Endometrial microvascular endothelial cells (primary cell): ENCODE results near the gene ASXL2. TPM values are rescaled to one million over a fixed set of nuclear protein-coding genes. Genes with fewer than 3 reads are reported as not detected.

ENCODE experiments used
- in situ Hi-C: cut with HindIII; loops from 2 replicates; pipeline ENCODE4 v1.10.0; 2017; ENCODE audit warnings: low sequenced_read_pairs, low pct_unique_long_range_greater_than_20kb; ENCODE audit errors: inconsistent ontology term
- total RNA-seq: library from RNA; depleted of rRNA; stranded (reverse); fragments of >200 nt; gene quantifications from one replicate; pipeline ENCODE4 v1.2.3, GENCODE V29; 2015; ENCODE audit errors: inconsistent ontology term

The ASXL2 gene
- total RNA-seq, 1 donor from 2014 or later = 15.0 TPM

GRCh38 chr2:25758348-25758747 is 119.9 kb downstream of the ASXL2 start:
- in situ Hi-C loops = no loop called here

DNA sequence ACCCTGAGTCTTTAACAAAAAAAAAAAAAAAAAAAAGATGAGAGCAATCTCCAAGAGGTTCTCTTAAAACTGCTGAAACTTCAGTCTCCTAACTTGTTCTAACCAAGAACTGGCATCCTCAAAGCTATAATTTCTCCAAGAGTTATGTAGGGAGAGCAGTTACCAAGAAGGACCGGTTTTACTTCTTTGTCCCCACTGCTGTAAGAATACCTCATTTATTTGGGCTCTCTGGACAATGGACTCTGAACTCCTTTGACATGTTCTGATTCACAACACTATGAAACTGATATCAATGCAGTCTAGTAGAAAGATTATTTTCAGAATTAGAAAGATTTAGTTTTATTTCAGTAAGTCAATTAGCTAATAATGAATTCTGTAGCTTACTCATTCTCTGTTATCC is 120.4 kb downstream of the ASXL2 start:
- in situ Hi-C loops = no loop called here

GRCh38 chr2:25756536-25756935 is 121.8 kb downstream of the ASXL2 start:
- in situ Hi-C loops = no loop called here

GRCh38 chr2:25749676-25750075 is 128.6 kb downstream of the ASXL2 start:
- in situ Hi-C loops = no loop called here

DNA sequence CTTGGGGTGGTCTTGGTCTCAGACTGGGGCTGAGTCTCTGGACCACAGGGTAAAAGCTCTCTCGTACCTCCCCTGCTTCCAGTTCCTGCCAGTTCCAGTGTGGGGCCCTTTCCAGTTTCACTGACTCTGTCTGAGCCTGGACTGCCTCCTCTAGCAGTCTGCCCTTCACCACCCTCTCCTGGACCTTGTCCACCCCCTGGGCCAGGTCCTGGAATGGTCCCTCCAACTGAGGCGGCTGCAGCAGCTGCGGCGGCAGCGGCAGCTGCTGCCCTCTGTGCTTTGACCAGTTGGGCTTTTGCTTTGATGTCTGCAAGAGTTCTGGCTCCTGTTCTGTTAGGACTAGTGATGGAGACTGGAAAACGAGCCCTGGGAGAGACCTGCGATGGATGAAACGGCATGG is 134.2 kb downstream of the ASXL2 start:
- in situ Hi-C loops = no loop called here

- in situ Hi-C loops = no loop called here
Measured at GRCh38 chr2:25743132-25743830, 135.0 kb downstream of the ASXL2 start.

- in situ Hi-C loops = no loop called here
Measured at GRCh38 chr2:25742501-25742900, 135.8 kb downstream of the ASXL2 start.

- in situ Hi-C loops = no loop called here
Measured at GRCh38 chr2:25740810-25741381, 137.4 kb downstream of the ASXL2 start.

- in situ Hi-C loops = no loop called here
Measured at GRCh38 chr2:25738383-25739343, 139.6 kb downstream of the ASXL2 start.

DNA sequence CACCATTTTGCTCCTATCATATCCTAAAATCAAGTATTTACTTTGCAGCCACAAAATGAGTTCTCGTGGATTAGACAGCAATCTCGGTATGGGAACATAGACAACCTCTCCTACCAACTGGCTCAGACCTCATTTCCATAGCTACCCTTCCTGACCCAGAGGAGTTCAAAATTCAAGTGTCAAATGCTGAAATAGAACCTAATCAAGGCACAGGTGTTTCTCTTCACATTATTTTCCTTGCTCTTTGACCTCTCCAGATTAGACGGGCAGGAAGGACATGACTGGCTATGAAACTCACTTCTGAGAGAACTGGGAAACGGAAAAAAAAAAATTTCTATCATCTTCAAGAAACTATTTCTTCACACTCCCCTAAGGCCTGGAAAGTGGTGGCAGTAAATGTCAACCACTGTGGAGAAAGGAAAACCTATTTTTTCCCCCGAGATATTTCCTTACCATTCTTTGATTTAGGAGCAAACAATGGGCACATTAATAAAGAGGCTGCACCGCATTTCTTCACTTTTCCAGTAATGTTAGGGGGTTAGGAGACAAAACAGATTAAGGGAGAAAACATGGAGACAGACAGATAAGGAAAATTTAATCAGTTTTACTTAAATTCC is 141.3 kb downstream of the ASXL2 start:
- in situ Hi-C loops = no loop called here

DNA sequence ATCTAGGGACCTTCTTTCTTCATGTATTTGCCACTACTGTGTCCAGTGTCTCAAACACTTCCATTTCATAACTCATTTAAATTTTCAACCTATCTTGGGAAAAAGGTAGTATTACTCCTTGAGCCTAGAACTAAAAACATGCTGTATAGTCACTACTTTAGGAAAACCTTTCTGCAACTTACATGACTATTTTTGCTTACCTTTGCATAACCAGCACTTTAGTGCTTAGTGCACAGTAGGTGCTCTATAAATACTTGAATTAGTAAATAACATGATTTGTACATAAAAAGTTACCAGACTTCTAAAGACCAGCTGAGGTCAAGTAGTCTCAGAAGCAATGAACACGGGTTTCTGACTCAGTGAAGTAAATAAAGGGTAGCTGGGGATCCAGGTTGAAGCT is 142.5 kb downstream of the ASXL2 start:
- in situ Hi-C loops = no loop called here

DNA sequence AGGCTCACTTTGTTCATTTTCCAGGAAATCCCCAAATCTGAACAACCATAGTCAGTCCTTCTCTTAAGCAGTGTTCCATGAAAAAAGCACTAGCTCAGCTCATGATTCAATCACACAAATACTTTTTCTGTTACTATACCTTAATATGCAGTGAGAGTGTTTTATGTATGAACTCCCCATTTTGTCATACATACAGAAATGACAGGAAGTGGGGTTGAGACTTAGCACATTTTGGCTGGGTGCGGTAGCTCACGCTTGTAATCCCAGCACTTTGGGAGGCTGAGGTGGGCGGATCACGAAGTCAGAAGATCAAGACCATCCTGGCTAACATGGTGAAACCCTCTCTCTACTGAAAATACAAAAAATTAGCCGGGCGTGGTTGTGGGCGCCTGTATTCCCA is 149.7 kb downstream of the ASXL2 start:
- in situ Hi-C loops = no loop called here

DNA sequence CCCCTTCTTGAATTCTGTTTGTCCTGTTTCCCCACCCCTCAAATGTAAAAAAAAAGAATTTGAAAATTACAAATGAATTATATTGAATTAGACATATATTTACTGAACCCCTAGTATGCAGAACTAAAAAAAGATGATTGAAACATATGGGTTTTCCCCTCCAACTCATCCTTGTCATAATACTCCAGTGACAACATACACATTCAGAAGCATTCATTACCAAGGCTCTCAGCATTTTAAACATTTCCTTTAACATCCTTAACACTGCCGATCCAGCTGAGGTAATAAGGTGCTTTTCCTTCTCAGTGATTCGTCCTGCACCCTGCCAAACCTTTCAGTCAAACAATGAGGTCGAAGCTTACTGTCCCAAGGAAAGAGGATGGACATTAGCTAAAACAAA is 151.8 kb downstream of the ASXL2 start:
- in situ Hi-C loops = no loop called here

DNA sequence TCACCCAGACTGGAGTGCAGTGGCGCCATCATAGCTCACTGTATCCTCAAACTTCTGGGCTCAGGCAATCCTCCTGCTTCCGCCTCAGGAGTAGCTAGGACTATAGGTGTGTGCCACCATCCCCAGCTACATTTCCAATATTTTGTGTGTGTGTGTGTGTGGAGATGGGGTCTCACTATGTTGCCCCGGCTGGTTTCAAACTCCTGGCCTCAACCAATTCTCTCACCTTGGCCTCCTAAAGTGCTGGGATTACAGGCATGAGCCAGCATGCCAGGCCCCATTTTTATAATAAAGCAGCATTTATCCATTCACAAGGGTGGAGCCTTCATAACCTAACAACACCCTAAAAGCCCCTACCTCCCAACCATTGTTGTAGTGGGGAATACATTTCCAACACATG is 152.4 kb downstream of the ASXL2 start:
- in situ Hi-C loops = no loop called here

DNA sequence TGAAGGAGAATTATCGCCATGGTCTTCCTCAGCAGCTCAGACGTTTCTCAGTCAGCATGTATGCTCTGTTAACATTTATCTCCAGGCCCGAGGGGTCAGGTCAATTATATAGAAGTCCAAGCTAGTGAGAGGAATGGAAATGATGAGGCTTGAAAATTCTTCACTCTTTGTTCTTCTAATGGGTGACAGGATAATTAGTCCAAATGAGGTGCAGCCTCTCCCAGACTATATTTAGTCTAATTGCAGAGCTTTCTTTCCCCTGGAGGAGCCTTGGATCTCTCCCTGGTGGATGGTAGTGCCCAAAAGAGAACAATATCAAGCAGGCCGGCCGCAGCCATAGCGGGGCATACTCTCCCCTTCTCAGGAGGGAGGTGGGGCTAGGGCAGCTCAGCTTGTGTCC is 153.5 kb downstream of the ASXL2 start:
- in situ Hi-C loops = no loop called here

DNA sequence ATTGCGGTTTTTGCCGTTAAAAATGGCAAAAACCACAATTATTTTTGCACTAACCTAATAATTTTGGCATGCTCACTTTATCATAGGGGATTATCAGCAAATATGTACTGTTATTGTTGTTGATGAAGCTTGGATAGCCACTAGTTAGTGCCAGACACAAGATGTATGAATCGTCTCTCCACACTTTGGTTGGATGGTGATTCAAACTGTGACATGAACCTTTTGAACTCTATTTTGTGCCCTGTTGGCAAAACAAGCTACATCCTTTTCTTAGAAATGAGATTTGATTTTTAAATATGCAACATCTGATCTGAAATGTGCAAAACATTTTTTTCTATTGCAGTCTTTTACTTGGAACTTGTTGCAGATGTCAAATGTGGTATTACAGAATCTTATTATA is 156.1 kb downstream of the ASXL2 start:
- in situ Hi-C loops = no loop called here

- in situ Hi-C loops = no loop called here
Measured at GRCh38 chr2:25720575-25720974, 157.7 kb downstream of the ASXL2 start.

- in situ Hi-C loops = no loop called here
Measured at GRCh38 chr2:25714740-25715139, 163.5 kb downstream of the ASXL2 start.

DNA sequence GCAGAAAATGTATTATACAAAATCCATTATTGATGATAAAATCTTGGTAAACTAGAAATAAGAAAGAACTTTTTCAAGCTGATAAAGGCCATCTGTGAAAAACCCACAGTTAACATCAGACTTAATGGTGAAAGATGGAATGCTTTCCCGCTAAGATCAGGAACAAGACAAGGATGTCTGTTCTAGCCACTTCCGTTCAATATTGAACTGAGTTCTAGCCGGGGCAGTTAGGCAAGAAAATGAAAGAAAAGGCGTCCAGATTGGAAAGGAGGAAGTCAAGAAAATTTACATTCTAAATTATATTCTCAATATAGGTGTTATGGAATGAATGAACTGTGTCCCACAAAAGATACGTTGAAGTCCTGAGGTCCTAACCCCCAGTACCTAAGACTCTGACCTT is 165.8 kb downstream of the ASXL2 start:
- in situ Hi-C loops = no loop called here
